HL-60/S4 treated with retinoic acid at 250 ng/mL for 4 days and 3 days (cell line): ENCODE data around the gene AMER1.
"Not testable (repeated sequence)": the region's sequence is repeated elsewhere in the genome, so short reads cannot be mapped to it uniquely, and the experiment has no call there.

ENCODE experiments used
- in situ Hi-C: fragments of 300-500 bp; cut with MboI; formaldehyde crosslinking; loops from 2 replicates; pipeline ENCODE4 v1.7.0; 2022; ENCODE audit warnings: low sequenced_read_pairs

The AMER1 gene

GRCh38 chrX:64205441-64205734, at the start of gene AMER1:
TSS of gene AMER1 (minus strand) at chrX:64205708. CDS start at chrX:64193286, 12,422 bp downstream.
- in situ Hi-C loops: no loop called here

- in situ Hi-C loops: no loop called here
Observed at GRCh38 chrX:64230123-64230970, 24.8 kb upstream of the AMER1 start, which contains the start of gene ASB12. TSS of gene ASB12 (minus strand) at chrX:64230607. CDS start at chrX:64225650, 4,957 bp downstream.

- in situ Hi-C loops: no loop called here
Observed at GRCh38 chrX:64229154-64229553, 23.6 kb upstream of the AMER1 start.

GRCh38 chrX:64218023-64218422, 12.5 kb upstream of the AMER1 start:
- in situ Hi-C loops: no loop called here

GRCh38 chrX:64213989-64214388, 8.5 kb upstream of the AMER1 start:
- in situ Hi-C loops: not testable (repeated sequence)

DNA sequence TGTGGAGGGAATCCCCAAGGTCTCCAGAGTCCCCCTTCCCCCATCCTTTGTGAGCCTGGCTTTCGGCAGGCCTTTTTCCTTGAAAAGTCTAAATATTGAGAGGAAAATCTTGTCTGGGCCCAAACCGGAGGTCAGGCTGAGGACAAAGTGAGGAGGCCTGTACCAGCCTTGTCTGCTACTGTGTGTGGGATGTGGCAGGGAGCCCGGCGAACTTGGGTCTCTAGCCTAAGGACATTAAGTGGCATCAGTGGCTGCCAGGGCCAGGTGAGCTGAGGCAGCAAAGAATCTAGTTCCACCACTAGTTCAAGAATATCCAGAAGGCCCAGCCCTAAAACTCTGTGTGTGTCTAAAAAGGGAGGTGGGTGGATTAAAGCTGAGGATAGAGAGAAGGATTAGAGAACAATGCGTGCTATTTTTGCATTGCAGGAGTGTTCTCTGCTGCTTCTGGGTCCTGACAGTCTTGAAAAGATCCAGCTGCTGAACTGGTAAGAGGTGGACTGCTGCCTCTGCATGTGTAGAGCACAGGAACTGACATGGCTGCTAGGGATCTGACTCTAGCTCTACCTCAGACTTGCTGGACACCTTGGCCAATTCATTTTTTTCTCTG, 1.2 kb upstream of the AMER1 start:
- in situ Hi-C loops: no loop called here

- in situ Hi-C loops: no loop called here
Observed at GRCh38 chrX:64205735-64206501, 410 bp upstream of the AMER1 start.

GRCh38 chrX:64204701-64205440, 637 bp downstream of the AMER1 start:
- in situ Hi-C loops: no loop called here

- in situ Hi-C loops: no loop called here
Observed at GRCh38 chrX:64204252-64204651, 1.3 kb downstream of the AMER1 start.

DNA sequence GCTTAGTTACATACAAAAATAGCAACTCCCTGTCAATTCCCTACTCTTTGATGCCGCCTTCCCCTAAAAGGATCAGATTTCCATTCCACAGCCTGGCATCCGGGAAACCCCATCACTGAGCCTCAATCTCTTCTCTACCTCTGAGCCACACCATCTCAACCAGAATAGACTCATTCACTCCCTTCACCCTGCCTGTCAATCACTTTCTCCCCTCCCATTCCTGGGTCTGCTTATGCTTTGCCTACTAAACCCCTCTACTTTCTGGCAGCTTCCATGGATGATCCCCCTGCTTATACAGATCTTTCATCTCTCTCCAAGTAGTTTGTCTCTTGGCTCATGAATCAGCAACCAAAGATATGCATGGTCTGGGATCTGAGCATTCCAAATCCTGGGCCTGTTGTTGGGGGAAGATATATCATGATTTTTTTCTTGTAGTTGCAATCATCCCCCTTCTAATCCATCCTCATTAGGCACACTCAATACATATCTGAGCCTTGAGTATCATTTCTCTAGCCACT, 2.6 kb downstream of the AMER1 start:
- in situ Hi-C loops: no loop called here

DNA sequence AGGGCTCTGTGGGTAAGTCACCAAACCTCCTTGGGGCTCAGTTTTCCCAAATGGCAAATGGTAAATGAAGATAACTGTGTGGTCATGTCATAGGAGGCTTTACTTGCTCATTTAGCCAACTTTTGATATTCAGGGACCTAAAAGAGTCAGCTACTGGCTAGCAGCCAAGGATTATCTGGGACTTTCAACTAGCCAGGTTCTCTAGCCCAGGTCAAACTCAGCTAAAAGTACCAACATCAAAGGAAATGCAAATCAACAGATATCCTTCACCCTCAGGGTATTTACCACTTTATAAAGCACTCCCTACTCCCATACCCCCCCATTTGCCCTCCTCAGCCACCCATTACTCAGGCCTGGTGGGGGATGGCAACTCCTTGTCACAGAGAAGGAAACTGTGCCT, 7.5 kb downstream of the AMER1 start:
- in situ Hi-C loops: no loop called here

- in situ Hi-C loops: no loop called here
Observed at GRCh38 chrX:64196606-64197005, 8.9 kb downstream of the AMER1 start.

GRCh38 chrX:64195862-64196261, 9.6 kb downstream of the AMER1 start:
- in situ Hi-C loops: no loop called here

GRCh38 chrX:64192673-64193072, 12.8 kb downstream of the AMER1 start:
- in situ Hi-C loops: no loop called here

GRCh38 chrX:64192040-64192439, 13.5 kb downstream of the AMER1 start:
- in situ Hi-C loops: no loop called here

GRCh38 chrX:64191281-64192010, 14.1 kb downstream of the AMER1 start:
- in situ Hi-C loops: no loop called here

DNA sequence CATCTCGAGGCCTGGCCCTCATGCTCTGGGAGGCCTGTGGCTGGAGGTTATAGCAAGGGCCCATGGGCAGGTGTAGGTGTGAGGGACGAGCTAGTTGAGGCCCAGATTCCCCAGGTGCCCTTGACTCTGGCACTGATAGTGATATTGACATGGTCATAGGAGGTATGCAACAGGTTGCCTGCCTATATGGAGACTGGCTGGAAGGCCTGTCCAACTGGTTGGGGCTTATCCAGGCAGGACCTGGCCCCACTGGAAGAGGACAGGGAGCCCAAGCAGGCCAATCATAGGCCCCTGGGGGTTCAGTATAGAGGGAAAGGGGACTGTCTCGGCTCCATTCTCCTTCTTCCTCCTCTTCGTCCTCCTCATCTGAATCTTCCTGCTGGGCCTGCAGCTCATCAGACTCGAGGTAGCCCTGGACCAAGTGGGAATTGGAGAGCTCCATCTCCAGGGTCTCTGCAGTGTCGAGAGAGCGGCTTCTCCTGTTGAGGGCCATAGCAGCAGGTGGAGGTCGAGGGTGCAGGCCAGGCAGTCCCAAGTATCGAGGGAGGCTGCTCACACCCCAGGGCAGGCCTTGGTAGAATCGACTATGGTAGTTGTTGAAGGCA, 15.3 kb downstream of the AMER1 start:
- in situ Hi-C loops: no loop called here

- in situ Hi-C loops: no loop called here
Observed at GRCh38 chrX:64188901-64189300, 16.6 kb downstream of the AMER1 start.

DNA sequence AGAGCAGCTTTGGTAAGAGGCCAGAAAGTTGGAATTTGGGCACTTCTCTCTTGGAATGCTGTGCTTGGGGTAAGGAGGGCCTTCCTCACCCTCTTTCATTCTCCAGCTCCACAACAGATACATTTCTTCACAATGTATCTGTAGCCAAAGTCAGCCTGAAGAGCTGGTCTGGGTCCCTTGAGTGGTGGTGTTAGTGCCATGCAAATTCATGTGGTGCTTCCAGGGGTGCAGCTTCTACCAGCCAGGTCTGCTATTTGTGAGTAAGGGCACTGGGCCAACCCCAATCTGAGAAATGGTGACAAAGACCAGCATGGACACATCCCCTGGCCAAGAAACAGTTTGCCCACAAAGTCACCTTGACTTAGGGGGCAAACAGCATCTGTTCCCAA, 17.8 kb downstream of the AMER1 start:
- in situ Hi-C loops: no loop called here
